ENCODE data around the gene LRRC32.

DNA sequence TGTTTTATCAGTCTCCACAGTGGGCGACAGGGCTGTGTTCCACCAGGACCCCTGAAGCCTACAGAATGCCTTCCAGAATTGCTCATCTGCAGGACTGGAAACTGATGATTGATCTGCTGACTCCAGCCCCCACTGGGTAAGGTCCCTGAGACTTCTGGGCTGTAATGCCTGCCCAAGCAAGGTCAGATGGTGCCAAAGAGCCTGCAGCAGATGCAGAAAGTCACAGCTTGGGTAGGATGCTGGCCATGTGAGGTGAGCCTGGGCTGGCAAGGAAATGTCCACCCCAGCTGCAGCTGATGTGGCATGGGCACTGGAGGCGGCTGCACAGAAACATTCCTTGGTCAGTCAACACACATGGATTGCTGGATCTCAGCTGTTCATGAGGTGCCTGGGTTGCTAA lies 30.9 kb downstream of the LRRC32 start:
- TF ChIP-seq, protein P1, sequence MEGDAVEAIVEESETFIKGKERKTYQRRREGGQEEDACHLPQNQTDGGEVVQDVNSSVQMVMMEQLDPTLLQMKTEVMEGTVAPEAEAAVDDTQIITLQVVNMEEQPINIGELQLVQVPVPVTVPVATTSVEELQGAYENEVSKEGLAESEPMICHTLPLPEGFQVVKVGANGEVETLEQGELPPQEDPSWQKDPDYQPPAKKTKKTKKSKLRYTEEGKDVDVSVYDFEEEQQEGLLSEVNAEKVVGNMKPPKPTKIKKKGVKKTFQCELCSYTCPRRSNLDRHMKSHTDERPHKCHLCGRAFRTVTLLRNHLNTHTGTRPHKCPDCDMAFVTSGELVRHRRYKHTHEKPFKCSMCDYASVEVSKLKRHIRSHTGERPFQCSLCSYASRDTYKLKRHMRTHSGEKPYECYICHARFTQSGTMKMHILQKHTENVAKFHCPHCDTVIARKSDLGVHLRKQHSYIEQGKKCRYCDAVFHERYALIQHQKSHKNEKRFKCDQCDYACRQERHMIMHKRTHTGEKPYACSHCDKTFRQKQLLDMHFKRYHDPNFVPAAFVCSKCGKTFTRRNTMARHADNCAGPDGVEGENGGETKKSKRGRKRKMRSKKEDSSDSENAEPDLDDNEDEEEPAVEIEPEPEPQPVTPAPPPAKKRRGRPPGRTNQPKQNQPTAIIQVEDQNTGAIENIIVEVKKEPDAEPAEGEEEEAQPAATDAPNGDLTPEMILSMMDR (IDR thresholded peaks at IDR 0.05), result no peak
- no peak for TF ChIP-seq EP300 (IDR thresholded peaks at IDR 0.05)
